NCI-H460 (cell line): ENCODE results near the gene CHL1. TPM values are rescaled to one million over a fixed set of nuclear protein-coding genes. Genes with fewer than 3 reads are reported as not detected.

Source experiments
- DNase-seq: peaks from one replicate; pipeline ENCODE4 v3.0.0-alpha.2; 2016; ENCODE audit warnings: low read depth; ENCODE audit errors: extremely low read depth
- total RNA-seq: library from RNA; depleted of rRNA; stranded (reverse); fragments of >200 nt; shearing (Covaris generic); gene quantifications from 2 replicates; pipeline ENCODE4 v1.2.3, GENCODE V29; 2014

Gene CHL1
- total RNA-seq, 1 experiment from 2014 or later, result 114 TPM

- DNase-seq, result no peak
Measured at GRCh38 chr3:380801-381200, 184.2 kb downstream of the CHL1 start.

DNA sequence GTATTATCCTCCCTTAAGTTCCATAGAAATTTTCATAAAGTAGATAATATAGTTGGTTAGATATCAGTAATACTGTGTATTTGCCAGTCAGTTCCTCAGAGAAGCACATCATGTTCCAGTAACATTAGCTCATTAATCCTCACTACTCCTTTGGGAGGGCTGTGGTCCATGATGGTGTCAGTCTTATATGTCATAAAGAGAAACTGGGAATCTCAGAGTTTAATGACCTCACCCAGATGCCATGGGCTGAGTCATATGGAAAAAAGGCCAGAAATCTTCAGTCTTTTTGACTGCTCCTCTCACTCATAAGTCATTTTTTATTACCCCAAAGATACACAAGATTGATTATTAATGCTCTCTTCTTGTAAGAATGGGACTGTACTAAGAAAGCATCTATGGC is 188.6 kb downstream of the CHL1 start:
- DNase-seq, result no peak

DNA sequence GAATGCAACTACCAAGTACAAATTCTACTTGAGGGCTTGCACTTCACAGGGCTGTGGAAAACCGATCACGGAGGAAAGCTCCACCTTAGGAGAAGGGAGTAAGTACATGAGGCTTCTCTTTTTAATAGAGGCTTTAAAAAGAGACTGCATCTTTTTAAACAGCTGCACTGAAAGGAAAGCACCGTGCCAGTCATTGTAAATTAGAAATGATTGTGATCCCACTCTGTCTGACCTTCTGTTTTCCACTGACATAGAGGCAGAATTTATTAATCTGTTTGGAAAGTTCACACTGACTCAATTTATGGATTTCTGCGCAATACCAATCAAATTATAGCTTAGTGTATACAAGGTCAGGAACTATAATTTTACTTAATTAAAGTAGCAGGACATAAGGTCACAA is 198.2 kb downstream of the CHL1 start:
- DNase-seq, result no peak

DNA sequence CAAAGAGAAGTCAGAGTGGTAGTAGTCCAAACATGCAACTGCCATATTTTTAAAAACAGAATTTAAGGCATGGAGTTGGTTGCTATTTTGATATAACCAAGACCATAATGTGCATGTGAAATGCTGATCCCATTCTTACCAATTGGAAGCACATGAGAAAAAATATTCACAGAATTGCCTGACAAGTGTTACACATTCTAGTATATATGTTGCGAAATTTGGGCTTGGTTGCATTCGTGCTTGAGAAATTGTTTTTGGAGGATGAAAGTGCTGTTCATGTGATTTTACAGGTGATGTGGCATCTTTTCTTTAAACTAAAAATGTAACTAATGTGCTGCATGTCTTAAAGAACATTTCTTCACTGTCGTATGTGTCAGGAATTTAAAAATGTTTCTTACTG is 199.7 kb downstream of the CHL1 start:
- no peak for DNase-seq

DNA sequence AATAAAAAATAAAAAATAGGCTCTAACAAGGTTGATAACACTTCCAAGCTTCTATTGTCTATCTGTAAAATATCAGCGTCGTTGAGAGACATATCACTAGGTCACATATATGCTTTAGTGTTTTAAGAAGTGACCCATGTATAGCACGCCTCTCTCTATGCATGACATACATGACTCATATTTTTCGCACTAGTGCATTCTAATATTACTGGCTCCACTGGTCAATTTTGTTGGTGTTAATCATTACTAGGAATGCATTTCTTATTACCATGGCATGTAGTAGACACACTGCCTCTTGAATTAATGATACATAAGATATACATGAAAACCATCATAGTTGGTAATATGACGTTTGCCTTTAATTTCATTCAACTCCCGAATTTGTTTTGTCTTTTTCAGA is 203.1 kb downstream of the CHL1 start:
- DNase-seq, result no peak

DNA sequence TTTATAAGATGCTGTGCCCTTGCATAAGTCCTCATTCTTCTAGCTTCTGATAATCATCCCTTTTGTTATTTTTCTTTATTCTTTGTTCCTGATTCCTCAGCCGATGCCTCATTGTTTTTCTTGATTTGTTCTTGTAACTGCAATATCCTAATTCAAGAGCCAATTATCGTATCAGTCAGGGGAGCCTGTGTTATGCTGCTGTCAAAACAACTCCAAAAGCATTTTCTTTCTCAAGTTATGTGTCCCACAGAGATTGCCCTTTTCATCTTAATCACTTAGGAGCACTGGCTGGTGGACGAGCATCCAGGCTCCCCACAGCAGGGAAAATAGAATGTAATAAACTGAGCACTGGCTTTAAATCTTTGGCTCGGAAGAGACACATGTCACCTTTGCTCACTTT is 207.3 kb downstream of the CHL1 start:
- no peak for DNase-seq

DNA sequence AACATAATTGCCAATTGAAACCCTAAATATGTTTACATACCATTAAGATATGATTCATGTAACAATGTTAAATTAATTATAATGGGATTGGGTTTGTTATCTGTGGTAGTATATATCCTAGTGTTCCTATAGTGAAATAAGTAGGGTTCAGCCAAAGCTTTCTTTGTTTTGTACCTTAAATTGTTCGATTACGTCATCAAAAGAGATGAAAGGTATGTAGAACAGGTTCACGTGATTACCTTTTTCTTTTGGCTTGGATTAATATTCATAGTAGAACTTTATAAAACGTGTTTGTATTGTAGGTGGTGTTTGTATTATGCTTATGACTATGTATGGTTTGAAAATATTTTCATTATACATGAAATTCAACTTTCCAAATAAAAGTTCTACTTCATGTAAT is 212.4 kb downstream of the CHL1 start:
- no peak for DNase-seq

GRCh38 chr3:411226-411625 is 214.7 kb downstream of the CHL1 start:
- no peak for DNase-seq

DNA sequence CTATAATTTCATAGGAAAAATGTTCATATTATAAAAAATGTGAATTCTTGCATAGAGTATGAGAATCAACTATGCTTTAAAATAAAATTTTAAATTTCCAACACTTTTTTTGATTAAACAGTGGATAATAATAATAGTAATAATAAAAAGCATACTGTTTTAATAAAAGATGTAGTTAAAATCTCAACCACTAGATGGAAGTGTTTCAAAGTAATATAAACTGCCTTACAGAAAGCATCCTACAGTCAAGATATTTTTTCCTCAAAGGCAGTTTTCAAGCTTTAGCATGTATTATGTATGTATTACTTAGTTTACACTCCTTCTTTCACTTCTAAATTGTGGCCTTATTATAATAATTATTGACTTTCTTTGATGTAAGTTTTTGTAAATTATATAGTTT is 217.5 kb downstream of the CHL1 start:
- DNase-seq, result peak; percentile 29

GRCh38 chr3:418239-418929 is 221.8 kb downstream of the CHL1 start:
- DNase-seq, result no peak

- DNase-seq, result no peak
Measured at GRCh38 chr3:420584-420983, 224.0 kb downstream of the CHL1 start.

GRCh38 chr3:425079-425478 is 228.5 kb downstream of the CHL1 start:
- DNase-seq, result no peak

GRCh38 chr3:426072-426471 is 229.5 kb downstream of the CHL1 start:
- no peak for DNase-seq

DNA sequence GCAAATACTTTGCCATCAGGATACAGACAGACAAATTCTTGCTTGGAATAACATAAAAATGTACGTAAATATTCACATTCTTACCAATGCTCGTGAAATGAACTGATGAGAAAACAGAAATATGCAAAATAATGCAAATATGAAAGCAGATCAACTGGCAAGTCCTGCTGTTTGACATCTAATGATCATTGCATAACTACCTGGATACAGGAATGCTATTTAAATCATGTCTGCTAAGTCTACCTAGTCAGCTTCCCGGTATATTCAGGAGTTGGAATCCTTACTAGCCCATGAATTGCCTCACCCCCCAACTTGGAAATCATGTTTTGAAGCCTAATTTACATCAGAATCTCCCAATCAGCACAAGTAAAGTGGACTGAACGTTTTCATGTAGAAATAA is 230.6 kb downstream of the CHL1 start:
- no peak for DNase-seq

DNA sequence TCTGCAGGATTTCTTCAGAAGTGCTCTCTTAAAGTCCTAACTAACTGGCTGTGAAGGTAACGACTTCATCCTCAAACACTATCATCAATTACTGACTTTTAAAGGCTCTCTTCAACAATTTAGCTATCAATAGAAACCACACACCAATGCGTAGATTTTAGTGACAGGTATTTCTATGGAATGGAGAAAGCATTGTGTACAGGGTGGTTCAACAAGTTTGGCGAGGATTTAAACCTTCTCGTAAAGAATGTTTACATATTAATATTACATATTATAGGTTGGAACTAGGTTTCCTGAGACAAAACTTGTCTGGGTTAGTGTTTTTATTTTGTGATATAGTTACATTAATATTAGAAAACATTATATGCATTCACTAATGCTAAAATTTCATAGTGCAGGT is 233.6 kb downstream of the CHL1 start:
- no peak for DNase-seq

DNA sequence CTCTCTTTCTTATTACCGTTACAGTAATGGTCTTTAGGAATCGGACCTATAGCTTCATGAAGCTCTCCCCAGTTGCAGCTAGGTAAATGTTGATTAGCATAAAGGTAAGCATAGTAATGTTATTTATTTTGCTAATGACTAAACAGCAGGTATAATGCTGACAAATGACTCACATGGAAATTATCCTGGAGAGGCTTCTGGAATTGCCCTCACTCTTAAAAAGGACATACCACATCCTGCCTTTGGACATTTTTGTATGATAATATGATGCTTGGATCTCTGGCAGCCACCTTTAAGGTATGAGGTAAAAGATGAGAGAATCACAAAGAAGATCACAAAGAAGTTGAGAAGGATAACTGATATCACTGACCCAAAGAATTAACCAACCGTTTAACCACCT is 238.6 kb downstream of the CHL1 start:
- DNase-seq, result no peak

GRCh38 chr3:436053-436452 is 239.5 kb downstream of the CHL1 start:
- DNase-seq, result no peak

DNA sequence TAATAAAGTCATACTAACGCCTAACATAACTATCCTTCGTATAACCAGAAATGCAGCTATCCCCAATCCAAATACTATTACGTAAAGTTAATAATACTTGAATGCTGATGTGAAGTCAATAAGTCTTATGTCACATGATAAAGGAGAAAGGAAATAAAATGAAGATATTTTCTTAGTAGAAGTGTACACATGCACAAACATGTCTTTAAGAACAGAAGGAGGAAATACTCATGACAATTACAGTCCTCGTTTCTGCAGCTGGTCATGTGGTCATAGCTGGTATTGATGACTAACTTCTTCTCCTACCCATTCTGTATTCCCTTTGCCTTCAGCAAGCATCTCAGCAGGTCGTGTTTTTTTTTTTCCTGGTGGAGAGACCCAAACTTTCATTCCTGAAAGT is 244.3 kb downstream of the CHL1 start:
- DNase-seq, result no peak

DNA sequence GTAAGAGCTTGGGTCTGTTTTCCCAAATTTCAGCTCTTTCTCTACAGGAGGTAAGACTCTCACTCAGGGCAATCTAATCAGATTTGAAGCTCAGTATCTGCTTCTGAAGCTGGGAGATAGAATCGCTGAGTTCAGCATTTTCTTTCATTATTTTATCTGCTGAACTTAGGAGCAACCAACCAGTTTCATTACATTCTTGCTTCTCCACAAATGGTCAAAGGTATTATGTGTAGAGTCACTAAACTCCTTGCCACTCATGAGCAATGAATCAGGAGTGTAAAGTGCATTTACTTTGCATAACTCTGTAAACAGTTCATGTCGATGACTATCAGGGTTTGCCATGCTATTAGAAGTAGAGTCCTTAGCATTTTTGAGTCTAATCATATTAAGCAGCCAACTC is 249.4 kb downstream of the CHL1 start:
- DNase-seq, result no peak

DNA sequence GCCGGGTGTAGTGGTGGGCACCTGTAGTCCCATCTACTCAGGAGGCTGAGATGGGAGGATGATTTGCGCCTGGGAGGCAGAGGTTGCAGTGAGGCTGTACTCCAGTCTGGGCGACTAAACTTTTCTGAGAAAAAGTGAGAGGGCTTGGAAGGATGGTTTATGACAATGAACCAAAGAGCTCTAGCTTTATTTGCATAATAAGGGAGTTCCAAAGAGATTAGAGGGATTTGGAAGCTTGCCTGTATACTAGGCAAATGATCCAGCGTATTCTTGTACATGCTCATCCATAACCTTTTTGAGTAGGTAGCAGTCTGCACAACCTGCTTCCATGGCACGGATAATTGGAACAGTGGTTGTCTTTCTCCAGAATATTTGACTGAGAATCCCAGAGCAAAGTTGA is 251.1 kb downstream of the CHL1 start:
- DNase-seq, result no peak

GRCh38 chr3:449711-450110 is 253.1 kb downstream of the CHL1 start:
- DNase-seq, result no peak

GRCh38 chr3:452221-452620 is 255.7 kb downstream of the CHL1 start:
- no peak for DNase-seq

GRCh38 chr3:453106-453505 is 256.5 kb downstream of the CHL1 start:
- no peak for DNase-seq
